GM19463 (cell line): ENCODE measurements around the gene FOLR1.
"Not testable (repeated sequence)": the region's sequence is repeated elsewhere in the genome, so short reads cannot be mapped to it uniquely, and the experiment has no call there.

Experiments used
- ATAC-seq: cut with Tn5 transposase; IDR thresholded peaks from one replicate; pipeline ENCODE4 v1.9.1; 2021; ENCODE audit warnings: mild to moderate bottlenecking, moderate library complexity; ENCODE audit not compliant: unreplicated experiment

The FOLR1 gene

GRCh38 chr11:72191961-72192381 lies at the start of gene FOLR1:
TSS of gene FOLR1 (plus strand) at chr11:72192140. CDS start at chr11:72192174, 34 bp downstream.
- no peak for ATAC-seq

- ATAC-seq = not testable (repeated sequence)
Measured at GRCh38 chr11:72142543-72142942, 49.4 kb upstream of the FOLR1 start.

GRCh38 chr11:72144807-72145565 lies 47.0 kb upstream of the FOLR1 start:
- ATAC-seq = no peak

GRCh38 chr11:72146625-72147024 lies 45.3 kb upstream of the FOLR1 start:
- no peak for ATAC-seq

- no peak for ATAC-seq
Measured at GRCh38 chr11:72150882-72151281, 41.1 kb upstream of the FOLR1 start.

- ATAC-seq = not testable (repeated sequence)
Measured at GRCh38 chr11:72153874-72154273, 38.1 kb upstream of the FOLR1 start.

- no peak for ATAC-seq
Measured at GRCh38 chr11:72154816-72155215, 37.1 kb upstream of the FOLR1 start.

GRCh38 chr11:72155751-72156150 lies 36.2 kb upstream of the FOLR1 start:
- no peak for ATAC-seq

- no peak for ATAC-seq
Measured at GRCh38 chr11:72157131-72157530, 34.8 kb upstream of the FOLR1 start.

- no peak for ATAC-seq
Measured at GRCh38 chr11:72160319-72160718, 31.6 kb upstream of the FOLR1 start.

- no peak for ATAC-seq
Measured at GRCh38 chr11:72162891-72163492, 28.9 kb upstream of the FOLR1 start.

- ATAC-seq = not testable (repeated sequence)
Measured at GRCh38 chr11:72164187-72164586, 27.8 kb upstream of the FOLR1 start.

- not testable (repeated sequence) for ATAC-seq
Measured at GRCh38 chr11:72169046-72169555, 22.8 kb upstream of the FOLR1 start.

- ATAC-seq = not testable (repeated sequence)
Measured at GRCh38 chr11:72169754-72170153, 22.2 kb upstream of the FOLR1 start.

- ATAC-seq = not testable (repeated sequence)
Measured at GRCh38 chr11:72172043-72172442, 19.9 kb upstream of the FOLR1 start.

- ATAC-seq = no peak
Measured at GRCh38 chr11:72173291-72173690, 18.6 kb upstream of the FOLR1 start.

GRCh38 chr11:72174302-72175070 lies 17.5 kb upstream of the FOLR1 start:
- ATAC-seq = no peak

GRCh38 chr11:72177656-72178055 lies 14.3 kb upstream of the FOLR1 start:
- ATAC-seq = no peak

GRCh38 chr11:72179049-72179803 lies 12.7 kb upstream of the FOLR1 start:
- ATAC-seq = no peak

GRCh38 chr11:72179804-72180396 lies 12.0 kb upstream of the FOLR1 start:
- ATAC-seq = no peak
